IPS-NIHi11 (cell line): ENCODE measurements around the gene SFT2D3.
"Not testable (repeated sequence)": the region's sequence is repeated elsewhere in the genome, so short reads cannot be mapped to it uniquely, and the experiment has no call there.

Source experiments
- DNase-seq: peaks from one replicate; pipeline ENCODE4 v3.0.0; 2012; ENCODE audit warnings: mixed read lengths, low spot score

Gene SFT2D3

DNA sequence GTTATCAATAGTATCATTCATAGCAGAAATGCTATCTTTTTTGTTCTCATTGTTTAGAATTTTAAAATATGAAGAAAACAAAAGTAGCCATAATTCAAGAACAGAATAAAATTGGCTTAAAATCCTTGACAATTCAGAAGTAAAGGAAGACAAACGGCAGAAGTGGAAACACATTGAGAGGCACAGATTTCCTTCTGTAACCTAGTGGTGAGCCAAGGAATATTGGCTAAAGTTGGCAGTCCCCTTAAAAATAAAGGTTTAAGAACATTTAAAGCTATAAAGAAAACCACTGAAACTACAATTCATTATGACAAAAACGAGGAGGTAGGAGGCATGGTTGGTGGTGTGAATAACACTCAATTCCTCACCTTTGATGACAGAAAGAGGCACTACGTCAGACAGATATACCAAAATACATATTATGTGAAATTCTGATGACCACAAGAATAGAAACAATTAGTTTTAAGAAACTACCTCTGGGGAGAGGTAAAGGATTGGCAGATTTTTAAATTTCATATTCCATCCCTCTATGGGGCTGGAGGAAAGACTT is 42.3 kb downstream of the SFT2D3 start:
- no peak for DNase-seq

GRCh38 chr2:127747621-127748020 is 46.3 kb downstream of the SFT2D3 start:
- DNase-seq, result no peak

GRCh38 chr2:127749537-127749936 is 48.2 kb downstream of the SFT2D3 start:
- not testable (repeated sequence) for DNase-seq

DNA sequence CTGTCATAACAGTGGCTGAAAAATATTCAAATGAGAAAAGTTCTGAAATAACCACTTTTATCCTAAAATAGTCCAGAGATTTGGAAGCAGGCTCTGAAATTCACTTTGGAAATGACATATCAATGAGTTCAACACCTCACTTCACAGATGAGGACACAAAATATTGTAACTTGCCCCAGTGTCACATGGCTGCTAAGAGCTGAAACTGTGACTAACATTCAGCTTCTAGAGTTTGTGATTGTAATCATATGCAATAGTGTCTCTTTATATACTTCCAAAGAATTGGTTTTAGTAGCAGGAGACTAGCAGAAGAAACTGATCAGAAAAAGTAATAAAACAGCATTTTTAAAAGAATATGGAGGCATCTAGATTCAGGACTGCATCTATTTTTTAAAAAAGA is 52.1 kb downstream of the SFT2D3 start:
- DNase-seq, result no peak

DNA sequence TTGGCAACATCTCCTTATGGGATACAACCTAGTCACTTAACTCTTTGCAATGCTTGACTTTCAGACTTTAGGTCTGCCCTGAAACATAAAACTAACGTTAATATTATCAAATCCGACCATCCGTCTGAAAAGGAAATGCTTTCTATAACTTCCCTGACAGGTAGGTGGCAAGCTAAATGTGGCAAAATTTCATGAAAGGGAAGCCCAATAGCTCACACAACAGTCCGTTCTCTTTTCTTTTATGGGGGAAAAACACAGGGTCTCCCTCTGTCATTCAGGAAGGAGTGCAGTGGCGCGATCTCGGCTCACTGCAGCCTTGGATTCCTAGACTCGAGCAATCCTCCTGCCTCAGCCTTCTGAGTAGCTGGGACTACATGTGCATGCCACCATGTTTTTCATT is 52.9 kb downstream of the SFT2D3 start:
- no peak for DNase-seq
